ENCODE results near the gene IL22RA1.

The IL22RA1 gene

DNA sequence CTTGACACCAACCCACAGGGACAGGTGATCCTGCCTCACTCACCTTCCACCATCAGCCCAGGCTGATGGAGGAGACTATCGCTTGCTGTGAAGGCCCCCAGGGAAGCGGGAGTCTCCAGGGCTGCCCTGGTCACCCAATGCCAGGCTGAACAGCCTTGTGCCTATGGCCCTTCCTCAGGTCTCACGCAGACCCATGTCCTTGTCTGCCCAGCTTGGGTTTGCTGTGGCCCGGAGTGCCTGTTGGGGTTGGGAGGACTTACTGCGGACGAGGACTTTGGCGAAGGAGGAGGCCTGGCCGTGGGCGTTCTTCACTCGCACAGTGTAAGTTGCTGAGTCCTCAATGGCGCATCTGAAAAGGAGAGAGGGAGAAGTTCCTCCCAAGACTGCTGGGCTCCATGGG lies 45.3 kb downstream of the IL22RA1 start:
- DNase-seq (ENCODE audit: low read depth): no peak

DNA sequence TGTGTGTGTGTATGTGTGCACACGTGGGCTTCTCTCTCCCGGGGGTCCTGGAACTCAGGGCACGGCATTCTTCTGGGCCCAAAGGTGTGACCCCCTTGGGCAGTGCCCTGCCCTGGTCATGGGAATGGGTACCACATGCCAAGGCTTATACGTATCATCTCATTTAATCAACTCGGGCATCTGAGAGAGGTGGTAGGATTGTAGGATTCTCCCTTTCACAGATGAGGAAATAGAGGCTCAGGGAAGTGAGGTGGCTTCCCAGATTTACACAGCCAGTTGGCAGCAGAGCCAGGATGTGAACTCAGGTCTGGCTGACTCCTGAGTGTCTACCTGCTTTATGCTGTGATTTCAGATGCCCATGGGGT lies 46.2 kb downstream of the IL22RA1 start:
- no peak for DNase-seq (ENCODE audit: low read depth)

- no peak for DNase-seq (ENCODE audit: low read depth)
Measured at GRCh38 chr1:24096009-24096738, 46.8 kb downstream of the IL22RA1 start.

DNA sequence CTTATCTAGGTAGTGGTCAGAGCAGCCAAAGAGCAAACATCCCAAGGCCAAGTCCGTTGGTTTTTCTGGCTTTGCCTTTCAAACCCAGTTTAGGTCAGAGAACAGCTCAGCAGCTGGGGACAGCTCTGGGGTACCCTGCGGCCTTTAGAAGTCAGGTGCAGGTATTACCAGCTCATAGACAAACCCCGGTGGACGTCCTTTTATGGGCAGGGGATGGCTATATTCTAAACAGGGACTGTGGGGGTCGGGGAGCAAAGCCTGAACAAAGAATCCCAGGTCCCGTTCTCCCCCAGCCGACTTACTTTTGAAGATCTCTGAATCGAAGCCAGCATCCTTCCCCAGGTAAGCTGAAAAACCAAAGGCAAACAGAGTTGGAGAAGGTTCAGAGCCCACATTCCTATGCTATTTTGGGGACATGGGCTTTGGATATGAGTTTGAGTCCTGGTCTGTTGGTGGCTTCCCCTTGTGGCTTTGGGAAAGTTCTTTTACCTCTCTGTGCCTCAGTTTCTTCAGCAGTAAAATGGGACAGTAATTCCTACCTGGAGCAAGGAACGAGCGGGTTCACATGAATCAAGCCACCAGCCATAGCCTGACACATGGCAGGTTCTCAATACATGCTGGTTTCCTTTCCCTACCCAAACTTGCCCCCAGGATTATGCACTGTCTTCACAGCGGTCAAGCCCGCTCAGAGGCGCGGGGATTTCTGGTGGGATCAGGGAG lies 47.6 kb downstream of the IL22RA1 start:
- DNase-seq (ENCODE audit: low read depth): no peak

GRCh38 chr1:24094554-24094953 lies 48.4 kb downstream of the IL22RA1 start:
- DNase-seq (ENCODE audit: low read depth): no peak

GRCh38 chr1:24093732-24094131 lies 49.2 kb downstream of the IL22RA1 start:
- DNase-seq (ENCODE audit: low read depth): no peak

GRCh38 chr1:24092979-24093378 lies 50.0 kb downstream of the IL22RA1 start:
- DNase-seq (ENCODE audit: low read depth): no peak

GRCh38 chr1:24091971-24092482 lies 50.9 kb downstream of the IL22RA1 start:
- DNase-seq (ENCODE audit: low read depth): no peak

- no peak for DNase-seq (ENCODE audit: low read depth)
Measured at GRCh38 chr1:24090736-24091135, 52.2 kb downstream of the IL22RA1 start.

DNA sequence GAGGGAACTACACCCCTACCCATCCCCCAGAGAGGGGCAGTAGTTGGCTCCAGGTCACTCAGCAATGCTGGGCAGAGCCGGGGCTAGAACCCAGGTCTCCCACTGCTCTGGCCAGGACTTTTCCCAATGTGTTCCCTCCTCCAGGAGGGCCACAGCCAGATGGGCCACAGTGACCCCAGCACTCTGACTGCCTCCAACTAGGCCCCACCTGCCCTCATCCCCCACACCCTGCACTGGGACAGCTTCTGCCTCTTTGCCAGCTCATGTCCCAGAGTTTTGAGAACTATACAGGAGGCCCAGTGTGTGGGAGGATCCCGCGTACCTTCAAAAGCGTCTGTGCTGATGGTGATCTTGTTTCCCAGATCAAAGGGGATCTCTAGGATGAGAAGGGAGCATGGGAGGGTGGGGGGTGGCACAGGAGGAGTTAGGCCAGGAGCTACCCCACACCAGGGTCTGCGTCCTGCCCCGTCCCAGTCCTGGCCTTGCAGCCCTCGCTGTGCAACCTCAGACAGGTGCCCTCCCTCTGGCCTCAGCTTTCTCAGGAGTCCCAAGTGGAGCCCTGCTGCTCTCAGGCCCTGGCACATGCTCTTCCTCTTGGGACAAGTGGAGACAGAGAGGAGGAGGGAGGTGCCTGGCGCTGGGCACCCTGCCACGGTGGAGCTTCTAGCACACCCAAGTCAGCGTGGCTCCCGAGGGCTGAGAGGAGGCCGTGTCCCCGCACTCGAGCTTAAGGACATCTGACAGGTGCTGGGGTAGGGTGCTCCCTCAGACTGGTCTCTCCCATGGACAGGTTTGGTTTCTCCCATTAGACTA lies 53.0 kb downstream of the IL22RA1 start:
- no peak for DNase-seq (ENCODE audit: low read depth)

DNA sequence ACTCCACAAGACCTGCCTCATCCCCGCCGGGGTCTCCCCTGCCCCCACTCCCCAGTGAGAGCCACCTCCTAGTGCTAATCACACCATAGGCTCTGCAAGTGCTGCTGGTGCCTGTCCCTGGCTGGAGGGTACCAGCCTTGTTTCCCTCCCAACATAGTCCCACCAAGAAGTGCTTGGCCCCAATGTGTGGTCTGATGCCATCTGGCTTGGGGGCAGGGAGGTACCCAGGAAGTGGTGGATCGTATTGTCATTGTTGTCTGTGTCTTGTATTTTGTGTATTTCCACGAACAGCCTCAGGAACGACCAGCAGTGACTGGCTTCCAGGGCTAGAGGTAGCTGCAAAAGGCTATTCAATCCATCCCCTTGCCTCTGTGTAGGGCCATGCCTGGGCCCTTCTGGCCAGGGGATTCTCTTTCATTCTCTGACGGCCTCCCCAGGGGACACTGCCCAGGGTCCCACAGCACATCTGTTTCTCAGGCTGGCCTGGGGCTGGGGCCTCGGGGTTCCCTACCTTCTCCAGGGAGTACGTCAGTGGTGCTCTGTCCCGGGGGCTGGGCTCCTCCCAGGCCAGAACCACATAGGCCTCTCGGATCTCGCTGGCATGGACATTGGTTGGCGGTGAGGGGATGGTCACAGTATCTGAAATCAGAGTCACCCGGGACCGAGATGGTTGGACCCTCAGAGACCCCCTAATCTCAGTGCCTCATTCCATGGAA lies 53.8 kb downstream of the IL22RA1 start:
- no peak for DNase-seq (ENCODE audit: low read depth)

DNA sequence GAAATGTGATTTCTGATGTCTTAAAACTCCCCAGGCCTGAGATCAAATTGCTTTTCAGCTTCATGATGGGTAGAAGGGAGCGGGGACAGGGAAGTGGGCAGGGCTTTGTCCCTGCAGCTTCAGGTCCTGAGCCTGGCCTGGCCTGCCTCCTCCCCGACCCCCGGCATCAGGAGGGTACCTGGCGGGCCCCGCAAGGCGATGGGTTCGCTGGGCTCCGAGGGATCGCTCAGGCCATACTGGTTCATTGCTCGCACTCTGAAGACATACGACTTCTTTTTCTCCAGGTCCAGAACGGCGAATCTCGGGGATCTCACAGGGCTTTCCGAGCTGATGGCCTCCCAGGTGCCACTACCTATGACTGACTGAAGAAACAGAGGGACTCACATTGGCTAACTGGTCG lies 56.5 kb downstream of the IL22RA1 start:
- DNase-seq (ENCODE audit: low read depth): no peak

GRCh38 chr1:24085546-24085945 lies 57.4 kb downstream of the IL22RA1 start:
- DNase-seq (ENCODE audit: low read depth): peak; percentile 10

DNA sequence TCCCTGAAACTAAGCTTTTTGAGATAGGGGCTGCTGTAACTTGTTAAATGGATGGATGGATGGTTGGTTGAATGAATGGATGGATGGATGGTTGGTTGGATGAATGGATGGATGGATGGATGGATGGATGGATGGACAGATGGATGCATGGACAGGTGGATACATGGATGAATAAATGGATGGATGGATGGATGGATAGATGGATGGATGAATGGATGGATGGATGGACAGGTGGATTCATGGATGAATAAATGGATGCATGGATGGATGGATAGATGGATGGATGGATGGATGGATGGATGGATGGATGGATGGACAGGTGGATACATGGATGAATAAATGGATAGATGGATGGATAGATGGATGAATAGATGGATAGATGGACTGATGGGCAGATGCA lies 57.9 kb downstream of the IL22RA1 start:
- DNase-seq (ENCODE audit: low read depth): no peak

GRCh38 chr1:24084050-24084449 lies 58.9 kb downstream of the IL22RA1 start:
- DNase-seq (ENCODE audit: low read depth): no peak

DNA sequence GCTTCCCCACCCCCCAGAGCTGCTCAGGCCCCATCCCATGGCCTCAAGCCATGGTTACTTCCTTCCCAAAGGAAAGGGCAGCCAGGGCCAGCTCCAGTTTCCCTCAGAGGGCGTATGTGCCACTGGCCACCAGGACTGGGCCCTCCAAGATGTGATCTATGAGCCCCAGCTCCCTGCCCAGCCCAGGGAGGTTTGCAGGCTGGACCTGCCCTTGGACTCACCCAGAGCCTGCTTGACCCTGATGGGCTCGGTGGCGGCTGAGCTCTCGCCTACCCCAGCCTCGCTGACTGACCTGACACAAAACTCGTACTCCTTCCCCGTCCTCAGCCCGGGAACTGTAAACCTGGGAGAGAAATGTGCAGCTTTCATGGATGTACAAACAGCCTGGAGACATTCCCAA lies 60.6 kb downstream of the IL22RA1 start:
- no peak for DNase-seq (ENCODE audit: low read depth)

DNA sequence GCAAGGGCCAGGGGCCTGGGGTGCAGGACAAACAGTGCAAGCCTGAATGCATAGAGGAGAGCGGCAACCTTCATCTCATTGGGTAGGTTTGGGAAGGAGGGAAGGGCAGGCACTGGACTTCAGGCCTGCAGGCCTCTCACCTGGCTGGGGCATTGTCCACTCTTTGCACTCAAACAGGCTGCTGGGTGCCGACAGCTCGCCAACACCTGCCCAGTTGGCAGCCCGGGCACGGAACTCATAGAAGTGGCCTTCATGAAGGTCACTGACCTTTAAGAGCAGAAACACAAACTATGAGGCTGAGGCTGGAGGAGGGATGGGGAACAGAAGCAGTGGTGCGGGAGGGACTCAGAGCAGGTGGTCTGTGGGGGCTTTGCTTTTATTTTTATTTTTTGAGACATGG lies 61.8 kb downstream of the IL22RA1 start:
- DNase-seq (ENCODE audit: low read depth): no peak

GRCh38 chr1:24080131-24080530 lies 62.8 kb downstream of the IL22RA1 start:
- DNase-seq (ENCODE audit: low read depth): no peak

GRCh38 chr1:24077278-24077978 lies 65.5 kb downstream of the IL22RA1 start:
- no peak for DNase-seq (ENCODE audit: low read depth)

DNA sequence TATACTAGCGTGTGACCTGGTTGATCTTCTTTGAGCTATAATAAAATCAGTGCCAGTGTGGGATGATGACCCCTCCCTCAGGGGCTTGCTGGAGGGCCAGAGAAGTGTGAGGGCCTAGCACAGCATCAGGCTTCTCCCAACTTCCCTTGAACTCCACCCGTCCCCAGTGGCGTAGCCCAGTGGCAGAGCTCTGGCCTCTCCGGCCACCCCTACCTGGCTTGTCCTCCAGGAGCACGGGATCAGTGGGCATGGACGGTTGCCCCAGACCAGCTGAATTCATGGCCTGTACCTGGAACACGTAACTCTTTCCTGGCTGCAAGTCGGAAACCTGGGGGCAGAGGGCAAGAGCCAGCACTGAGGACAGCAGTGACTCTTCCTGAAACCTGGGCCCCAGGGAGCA lies 67.0 kb downstream of the IL22RA1 start:
- DNase-seq (ENCODE audit: low read depth): no peak

DNA sequence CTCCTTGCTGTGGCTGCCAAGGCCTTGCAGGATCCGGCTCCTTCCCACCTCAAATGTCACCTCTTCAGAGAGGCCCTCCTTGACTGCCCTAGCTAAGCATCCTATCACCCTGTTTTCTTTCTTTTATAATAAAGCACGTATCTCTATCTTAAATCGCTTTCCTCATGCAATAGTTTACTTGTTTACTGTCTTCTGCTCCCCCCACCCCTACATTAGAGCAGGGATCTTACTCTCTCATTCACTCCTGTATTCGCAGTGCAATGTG lies 67.4 kb downstream of the IL22RA1 start:
- DNase-seq (ENCODE audit: low read depth): no peak

Measured in iris pigment epithelial cell (primary cell).